OCI-LY1 (cell line): ENCODE measurements around the gene FRA10AC1.

Experiments
- H2AFZ ChIP-seq: fragments of 200-600 bp; sonication (generic), shearing (Covaris generic); 2 replicates; pipeline ENCODE4 v1.6.0; 2014; ENCODE audit warnings: antibody characterized with exemption, mild to moderate bottlenecking, low read length
- H3F3A ChIP-seq: fragments of 200-600 bp; sonication (generic), shearing (Covaris generic); 2 replicates; pipeline ENCODE4 v1.6.0; 2014; ENCODE audit warnings: mild to moderate bottlenecking, antibody characterized with exemption, low read length, moderate library complexity; ENCODE audit not compliant: insufficient read depth
- H3K27ac ChIP-seq: fragments of 200-600 bp; sonication (generic); 2 replicates; pipeline ENCODE4 v1.5.1; 2014; ENCODE audit warnings: low read length, mixed run types, mild to moderate bottlenecking, low read depth; ENCODE audit not compliant: poor library complexity, severe bottlenecking
- H3K27me3 ChIP-seq: fragments of 200-600 bp; sonication (generic); 2 replicates; pipeline ENCODE4 v1.6.0; 2014; ENCODE audit warnings: antibody characterized with exemption, mild to moderate bottlenecking, low read length, moderate library complexity; ENCODE audit not compliant: insufficient read depth
- H3K36me3 ChIP-seq: fragments of 200-600 bp; sonication (generic); 2 replicates; pipeline ENCODE4 v1.6.1; 2014; ENCODE audit warnings: mild to moderate bottlenecking, antibody characterized with exemption, low read length, moderate library complexity, mixed read lengths; ENCODE audit not compliant: insufficient read depth
- H3K4me1 ChIP-seq: fragments of 200-600 bp; sonication (generic); 2 replicates; pipeline ENCODE4 v1.5.1; 2014; ENCODE audit warnings: mild to moderate bottlenecking, low read length, moderate library complexity; ENCODE audit not compliant: insufficient read depth, severe bottlenecking
- H3K4me2 ChIP-seq: fragments of 200-600 bp; sonication (generic), shearing (Covaris generic); 2 replicates; pipeline ENCODE4 v1.6.1; 2014; ENCODE audit warnings: low read length
- H3K4me3 ChIP-seq: fragments of 200-600 bp; sonication (generic); 2 replicates; pipeline ENCODE4 v1.5.1; 2014; ENCODE audit warnings: low read length, low read depth, mild to moderate bottlenecking, mixed read lengths; ENCODE audit not compliant: poor library complexity, severe bottlenecking
- H3K79me2 ChIP-seq: fragments of 200-600 bp; shearing (Covaris generic); 2 replicates; pipeline ENCODE4 v1.6.1; 2016; ENCODE audit warnings: mixed run types, low read length, mixed read lengths; ENCODE audit not compliant: insufficient read depth
- H3K9ac ChIP-seq: fragments of 200-600 bp; sonication (generic), shearing (Covaris generic); 2 replicates; pipeline ENCODE4 v1.6.1; 2014; ENCODE audit warnings: mild to moderate bottlenecking, low read length, mixed read lengths
- H3K9me2 ChIP-seq: fragments of 200-600 bp; sonication (generic), shearing (Covaris generic); 2 replicates; pipeline ENCODE4 v1.6.1; 2014; ENCODE audit warnings: low read depth, mild to moderate bottlenecking, low read length, mixed read lengths
- H3K9me3 ChIP-seq: fragments of 200-600 bp; shearing (Covaris generic); 2 replicates; pipeline ENCODE4 v1.6.1; 2014; ENCODE audit warnings: low read length, mixed read lengths
- H4K20me1 ChIP-seq: fragments of 200-600 bp; sonication (generic), shearing (Covaris generic); 2 replicates; pipeline ENCODE4 v1.6.0; 2016; ENCODE audit warnings: mild to moderate bottlenecking, low read length; ENCODE audit not compliant: insufficient read depth
- CTCF ChIP-seq: fragments of 200-600 bp; sonication (generic), shearing (Covaris generic); IDR thresholded peaks from 2 replicates; pipeline ENCODE4 v1.5.1; 2017; ENCODE audit warnings: mild to moderate bottlenecking, antibody characterized with exemption, low read length, moderate library complexity, mixed read lengths

The FRA10AC1 gene

GRCh38 chr10:93620925-93621324 lies 81.5 kb downstream of the FRA10AC1 start:
- no peak overlapping the region for H2AFZ ChIP-seq
- TF ChIP-seq CTCF, result no peak
- no peaks in the 10 kb centered on the region for H4K20me1 ChIP-seq
- no peaks in the 10 kb centered on the region for H3K79me2 ChIP-seq
- H3K4me3 ChIP-seq, result no peak overlapping the region
- H3F3A ChIP-seq, result no peaks in the 10 kb centered on the region
- H3K4me2 ChIP-seq, result no peak overlapping the region
- H3K9ac ChIP-seq, result no peak overlapping the region
- H3K9me2 ChIP-seq, result no peaks in the 10 kb centered on the region
- no peak overlapping the region for H3K27ac ChIP-seq
- H3K4me1 ChIP-seq, result no peaks in the 10 kb centered on the region
- H3K9me3 ChIP-seq, result no peaks in the 10 kb centered on the region
- no peaks in the 10 kb centered on the region for H3K27me3 ChIP-seq
- no peaks in the 10 kb centered on the region for H3K36me3 ChIP-seq
